Erythroblast (primary cell): Measurements from ENCODE around the gene TPT1.

Experiments used
- GATA1 ChIP-seq: IDR thresholded peaks from 2 replicates; pipeline ENCODE4 v1.6.1; 2011; ENCODE audit warnings: low read depth, mild to moderate bottlenecking, control low read depth, low read length, moderate library complexity
- POLR2A ChIP-seq: IDR thresholded peaks from 2 replicates; pipeline ENCODE4 v1.6.1; 2011; ENCODE audit warnings: mild to moderate bottlenecking, low read length

- TF ChIP-seq POLR2A, result no peak
- TF ChIP-seq GATA1, result no peak
Observed at GRCh38 chr13:45320876-45321629, 19.9 kb downstream of the TPT1 start.
